Right lobe of liver (tissue), 6 donors: Measurements from ENCODE around the gene MSMO1. TPM values are rescaled to one million over a fixed set of nuclear protein-coding genes. Genes with fewer than 3 reads are reported as not detected.

Experiments
- ATAC-seq, 4 donors: fragments of 200-7000 bp; cut with Tn5 transposase; one replicate each; pipeline ENCODE4 v1.9.1; 2020; ENCODE audit warnings: mild to moderate bottlenecking in 4 of 4, moderate library complexity in 4 of 4
- DNase-seq, 3 donors: peaks; one replicate each; pipeline ENCODE4 v3.0.0-alpha.2; 2020
- H3K27ac ChIP-seq, 3 donors: fragments of 200-600 bp; one replicate each; pipeline ENCODE4 v1.8.0; 2022
- H3K27me3 ChIP-seq, 2 donors: fragments of 200-600 bp; one replicate each; pipeline ENCODE4 v1.8.0; 2022
- H3K36me3 ChIP-seq, 4 donors: fragments of 200-600 bp; sonication (generic) in 1 of 4; one replicate each; pipeline versions ENCODE4 v1.5.1 to v1.8.0; 2017 to 2022; ENCODE audit warnings: control low read depth in 1 of 4
- H3K4me1 ChIP-seq, 4 donors: fragments of 200-600 bp; sonication (generic) in 1 of 4; one replicate each; pipeline versions ENCODE4 v1.5.1 to v1.8.0; 2017 to 2022; ENCODE audit warnings: control low read depth in 1 of 4
- H3K4me3 ChIP-seq, 3 donors: fragments of 200-600 bp; one replicate each; pipeline ENCODE4 v1.8.0; 2022
- H3K9me3 ChIP-seq, 4 donors: fragments of 200-600 bp; sonication (generic) in 1 of 4; one replicate each; pipeline versions ENCODE4 v1.5.1 to v1.8.0; 2017 to 2022; ENCODE audit warnings: control low read depth in 1 of 4
- CTCF ChIP-seq, 4 donors: fragments of 200-600 bp in 3 of 4; fragments of 450-650 bp in 1 of 4; IDR thresholded peaks; one replicate each; pipeline versions ENCODE4 v1.5.1 to v1.8.0; 2016 to 2022; ENCODE audit warnings: antibody characterized with exemption in 4 of 4, mild to moderate bottlenecking in 2 of 4
- POLR2A ChIP-seq: fragments of 450-650 bp; IDR thresholded peaks from one replicate; pipeline ENCODE4 v1.6.1; 2017; ENCODE audit warnings: antibody characterized with exemption, mild to moderate bottlenecking
- WGBS: methylation state at CpG from one replicate; pipeline ENCODE4 v1.1.6; 2018; ENCODE audit warnings: low coverage, low lambda C conversion rate; ENCODE audit not compliant: insufficient coverage; ENCODE audit errors: missing lambda C conversion rate; 5-methylcytosine and 5-hydroxymethylcytosine counted together
- intact Hi-C, 2 donors: fragments of 100-400 bp; cut with DNase I; formaldehyde crosslinking; loops; one replicate each; pipeline versions ENCODE4 v1.11.2 to v1.14.1; 2022
- total RNA-seq, 6 experiments: library from RNA; depleted of rRNA in 2 of 6; stranded (reverse); fragments of >200 nt in 2 of 6; fragmentation: NEBNext Ultra II Directional in 3 of 6; extraction: Animal tissue kit (Norgen Biotek cat#: 25700) in 3 of 6; gene quantifications; one replicate each; pipeline versions ENCODE4 v1.1.0 to v1.2.4, GENCODE V29; 2016 to 2023
- donor health status: DM: no; HTN: yes; CAD: no.
- donor health status: DM: no; HTN: no; CAD: no.
- donor health status: DM: no; HTN: no; CAD: no.
- donor health status: DM: no; HTN: yes; CAD: no.
- donor health status: DM: no; HTN: yes; CAD: no.

The MSMO1 gene
- total RNA-seq, 6 experiments from 2014 or later, result 81.8 to 368 (median 122) TPM

- H3K27ac ChIP-seq, result no peak overlapping the region
- intact Hi-C loops, result no loop called here
- 80% methylated on average over 1 of the region's 1 CpG for WGBS
Measured at GRCh38 chr4:165382640-165383039, 55.2 kb downstream of the MSMO1 start.

GRCh38 chr4:165383591-165384073, 56.2 kb downstream of the MSMO1 start:
- intact Hi-C loops, result no loop called here
- no peak for ATAC-seq
- no peaks in the 10 kb centered on the region for H3K27me3 ChIP-seq
- DNase-seq, result no peak
- H3K4me3 ChIP-seq, result no peak overlapping the region
- 63% methylated on average over 4 of the region's 4 CpGs for WGBS
- H3K36me3 ChIP-seq, result no peaks in the 10 kb centered on the region
- no peak for TF ChIP-seq POLR2A
- TF ChIP-seq CTCF (IDR thresholded peaks at IDR 0.05), result no peak
- no peaks in the 10 kb centered on the region for H3K9me3 ChIP-seq
- no peaks in the 10 kb centered on the region for H3K4me1 ChIP-seq
- H3K27ac ChIP-seq, result no peak overlapping the region

More at GRCh38 chr4:165382640-165383039, 55.2 kb downstream of the MSMO1 start:
- no peaks in the 10 kb centered on the region for H3K9me3 ChIP-seq
- no peak overlapping the region for H3K4me3 ChIP-seq
- H3K4me1 ChIP-seq, result no peaks in the 10 kb centered on the region
- DNase-seq (no peak), ATAC-seq (no peak)
- H3K27me3 ChIP-seq, result no peaks in the 10 kb centered on the region
- TF ChIP-seq CTCF (IDR thresholded peaks at IDR 0.05) (no peak), POLR2A (no peak)
- H3K36me3 ChIP-seq, result no peaks in the 10 kb centered on the region

- no peak for TF ChIP-seq POLR2A
- TF ChIP-seq CTCF (IDR thresholded peaks at IDR 0.05), result no peak
- no peaks in the 10 kb centered on the region for H3K36me3 ChIP-seq
- no peaks in the 10 kb centered on the region for H3K9me3 ChIP-seq
- no peak overlapping the region for H3K4me3 ChIP-seq
- ATAC-seq (no peak), DNase-seq (no peak)
- WGBS, result 50% methylated on average over 3 of the region's 3 CpGs
- no peaks in the 10 kb centered on the region for H3K4me1 ChIP-seq
- H3K27me3 ChIP-seq, result no peaks in the 10 kb centered on the region
- intact Hi-C loops, result no loop called here
- H3K27ac ChIP-seq, result no peak overlapping the region
Measured at GRCh38 chr4:165384186-165384585, 56.7 kb downstream of the MSMO1 start.

- H3K36me3 ChIP-seq, result no peaks in the 10 kb centered on the region
- WGBS, result 80% methylated on average over 1 of the region's 1 CpG
- no peak overlapping the region for H3K4me3 ChIP-seq
- no peak for DNase-seq
- TF ChIP-seq CTCF (IDR thresholded peaks at IDR 0.05), result no peak
- no peak for TF ChIP-seq POLR2A
- ATAC-seq, result no peak
- no peaks in the 10 kb centered on the region for H3K4me1 ChIP-seq
- H3K27me3 ChIP-seq, result no peaks in the 10 kb centered on the region
- no peak overlapping the region for H3K27ac ChIP-seq
- intact Hi-C loops, result no loop called here
- H3K9me3 ChIP-seq, result no peaks in the 10 kb centered on the region
Measured at GRCh38 chr4:165384598-165384997, 57.1 kb downstream of the MSMO1 start.

- TF ChIP-seq CTCF (IDR thresholded peaks at IDR 0.05), result no peak
- TF ChIP-seq POLR2A, result no peak
- Histone ChIP-seq H3K36me3 (no peaks in the 10 kb centered on the region), H3K4me1 (no peaks in the 10 kb centered on the region), H3K9me3 (no peaks in the 10 kb centered on the region), H3K27me3 (no peaks in the 10 kb centered on the region), H3K4me3 (no peak overlapping the region), H3K27ac (no peak overlapping the region)
- intact Hi-C loops, result no loop called here
- no peak for ATAC-seq
- DNase-seq, result no peak
- 87% methylated on average over 3 of the region's 4 CpGs for WGBS
Measured at GRCh38 chr4:165385126-165385525, 57.7 kb downstream of the MSMO1 start.
